ENCODE measurements around the gene HOXD4.

HOXD4 gene

DNA sequence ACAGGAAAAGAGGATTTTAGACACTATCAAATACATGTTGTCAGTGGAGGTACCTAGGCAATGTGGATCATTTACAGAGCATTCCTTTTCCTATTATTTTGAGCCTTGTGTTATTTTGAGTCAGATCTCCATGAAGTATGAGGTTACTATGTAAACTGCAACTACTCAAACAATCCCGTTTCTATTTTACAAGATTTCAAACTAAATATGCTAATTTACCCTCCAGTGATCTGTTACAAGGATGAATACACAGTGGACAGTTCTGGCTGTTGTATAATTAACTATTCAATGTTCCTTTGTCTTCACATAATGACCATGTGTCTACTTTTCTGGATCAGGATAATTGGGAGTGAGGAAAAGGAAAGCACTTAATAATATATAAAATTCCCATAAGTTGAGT, 41.7 kb downstream of the HOXD4 start:
- no peak for DNase-seq

DNA sequence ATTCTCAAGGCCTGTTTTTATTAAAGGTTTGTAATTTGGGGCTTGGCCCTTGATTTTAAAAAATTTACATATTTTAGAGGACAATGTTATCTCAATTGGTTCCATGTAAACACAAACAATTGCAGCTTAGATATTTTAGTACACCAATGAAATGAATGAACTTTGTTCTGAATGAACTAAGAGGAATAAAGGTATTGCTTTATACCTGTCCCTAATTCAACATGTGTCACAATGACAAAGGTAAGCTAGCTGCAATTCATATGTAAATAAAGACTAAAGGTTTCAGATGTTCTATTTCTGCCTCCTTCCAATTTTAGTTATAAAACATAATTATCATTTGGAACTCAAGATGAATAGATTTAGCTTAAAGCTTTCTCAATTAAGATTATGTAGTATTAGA, 48.6 kb downstream of the HOXD4 start:
- no peak for DNase-seq

DNA sequence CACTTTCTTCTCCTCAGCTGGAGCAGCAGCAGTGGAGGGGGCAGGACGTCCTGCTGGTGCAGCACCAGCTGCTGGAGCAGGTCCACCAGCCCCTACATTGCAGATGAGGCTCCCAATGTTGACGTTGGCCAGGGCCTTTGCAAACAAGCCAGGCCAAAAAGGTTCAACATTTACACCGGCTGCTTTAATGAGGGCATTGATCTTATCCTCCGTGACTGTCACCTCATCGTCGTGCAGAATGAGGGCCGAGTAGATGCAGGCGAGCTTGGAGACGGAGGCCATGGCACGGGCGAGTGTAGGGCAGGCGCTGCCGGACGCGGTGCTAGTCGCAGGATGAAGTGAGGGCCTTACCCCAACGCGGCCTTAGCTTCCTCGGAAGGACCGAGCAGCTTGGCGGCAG, 49.6 kb downstream of the HOXD4 start:
- DNase-seq, result no peak

DNA sequence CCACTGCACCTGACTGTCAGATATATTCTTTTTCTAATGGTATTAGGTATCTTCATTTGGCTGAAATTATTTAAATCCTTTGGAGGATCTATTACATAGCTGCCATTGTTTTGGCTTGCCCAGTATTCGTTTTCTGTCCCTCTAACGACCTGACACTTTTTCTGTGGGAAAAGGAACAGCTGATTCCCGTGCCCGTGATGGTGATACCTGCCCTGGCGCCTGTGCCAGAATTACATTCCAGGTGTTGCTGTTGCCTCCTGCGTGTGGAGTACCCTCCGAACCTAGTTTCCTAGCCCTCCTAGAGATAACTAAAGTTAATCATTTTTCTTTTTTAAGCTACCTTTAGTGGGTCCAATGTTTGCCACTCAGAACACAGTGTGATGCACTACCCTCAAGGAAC, 51.1 kb downstream of the HOXD4 start:
- DNase-seq, result no peak

Measured in activated gamma-delta T cell (primary cell).